Ureter (tissue), 1 donor: Measurements from ENCODE around the gene NCAM1. TPM values are rescaled to one million over a fixed set of nuclear protein-coding genes. Genes with fewer than 3 reads are reported as not detected.
A peak's percentile ranks its signal among the peaks of the same experiment; 100 is the strongest.

ENCODE experiments used
- DNase-seq: peaks from one replicate; pipeline ENCODE4 v3.0.0-alpha.2; 2020; ENCODE audit warnings: low spot score
- total RNA-seq: library from RNA; stranded (reverse); gene quantifications from one replicate; pipeline ENCODE4 v1.2.4, GENCODE V29; 2023
- donor health status: DM: yes; HTN: yes; CAD: no.

Gene NCAM1
- total RNA-seq, 1 donor from 2014 or later, result 26.7 TPM

DNA sequence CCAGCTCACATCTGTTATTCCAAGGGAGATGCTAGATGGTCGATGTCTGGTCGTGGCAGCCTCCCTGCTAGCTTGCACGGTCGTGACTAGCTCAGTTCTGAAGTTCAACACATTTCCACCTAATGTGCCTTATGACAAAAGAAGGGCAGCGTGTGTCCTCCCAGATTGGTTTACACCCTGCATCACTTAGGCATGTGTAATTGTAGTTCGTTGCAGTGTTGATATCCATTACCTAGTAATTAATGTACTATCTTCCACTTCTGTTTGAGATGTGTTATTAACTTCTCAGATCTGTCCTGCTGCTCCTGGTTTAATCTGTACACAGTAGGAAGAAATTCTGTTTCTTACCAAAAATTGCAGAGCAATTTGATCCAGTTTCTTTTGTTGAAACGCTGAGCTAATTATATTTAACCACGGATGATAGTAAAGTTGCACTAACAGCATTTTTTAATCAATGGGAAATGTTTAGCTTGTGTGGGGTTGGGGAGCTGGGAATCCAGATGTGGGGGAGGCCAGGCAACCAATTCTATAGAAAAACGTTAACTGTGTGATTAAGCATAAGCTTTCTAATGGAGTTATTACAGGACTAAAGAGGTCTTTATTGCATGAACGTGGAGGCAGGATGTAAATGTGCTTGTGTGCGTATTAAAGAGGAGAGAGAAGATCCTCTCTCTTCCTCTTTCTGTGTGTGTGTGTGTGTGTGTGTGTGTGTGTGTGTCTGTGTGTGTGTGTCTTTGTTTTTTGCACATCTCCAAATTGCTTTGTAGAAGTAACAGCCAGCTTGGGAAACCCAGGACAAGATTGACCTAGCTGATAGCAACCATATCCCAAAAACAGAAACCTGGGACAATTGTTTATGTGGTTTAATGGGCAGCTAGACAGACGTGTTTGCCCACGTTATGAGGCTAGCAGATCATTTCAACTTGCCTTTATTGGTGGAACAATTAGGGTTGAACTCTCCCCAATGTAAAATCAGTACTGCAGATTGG, 207.4 kb downstream of the NCAM1 start:
- no peak for DNase-seq

DNA sequence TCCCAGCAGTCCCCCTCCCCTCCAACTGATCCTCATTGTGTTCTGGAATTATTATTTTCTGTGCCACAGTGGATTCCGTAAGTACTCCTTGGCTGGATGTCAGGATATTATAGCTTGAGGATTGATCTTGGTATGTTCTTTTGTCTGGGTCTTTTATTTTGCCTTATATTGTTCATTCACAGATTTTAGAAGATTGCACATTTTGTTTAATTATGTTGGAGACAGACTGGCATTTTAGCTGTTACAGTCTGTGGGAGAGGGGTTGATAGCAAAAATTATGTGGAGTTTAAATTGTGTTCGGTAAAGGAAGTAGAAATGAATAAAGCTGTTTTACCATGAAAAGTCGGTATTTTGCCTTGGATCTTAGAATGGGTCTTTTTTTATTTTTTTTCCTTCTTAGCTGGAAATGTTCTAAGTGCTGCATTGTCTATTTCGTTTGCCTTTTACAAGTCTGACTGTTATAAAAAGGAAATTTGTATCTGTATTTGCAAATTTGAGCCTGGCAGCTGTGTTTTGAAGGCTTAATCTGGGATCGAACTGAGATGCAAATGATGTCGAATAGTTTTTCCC, 211.2 kb downstream of the NCAM1 start:
- DNase-seq, result no peak

DNA sequence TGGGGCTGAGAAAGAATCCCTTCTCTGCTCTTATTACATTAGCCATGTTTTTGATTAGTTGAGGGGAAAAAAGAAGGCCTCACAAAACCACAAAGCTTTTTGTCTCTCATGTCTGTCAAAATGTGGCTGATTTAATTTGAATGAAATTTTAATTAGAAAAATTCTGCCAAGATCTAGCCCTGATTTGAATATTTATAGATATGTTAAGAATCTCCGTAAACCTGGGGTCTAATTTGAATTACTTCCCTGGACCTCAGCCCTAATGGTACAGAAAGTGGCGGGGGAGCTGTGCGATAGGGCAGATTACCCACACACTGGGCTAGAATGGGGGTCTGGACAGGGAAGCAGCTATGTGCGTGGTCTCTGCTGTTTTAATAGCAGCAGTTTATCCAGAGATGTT, 211.9 kb downstream of the NCAM1 start:
- DNase-seq, result no peak

DNA sequence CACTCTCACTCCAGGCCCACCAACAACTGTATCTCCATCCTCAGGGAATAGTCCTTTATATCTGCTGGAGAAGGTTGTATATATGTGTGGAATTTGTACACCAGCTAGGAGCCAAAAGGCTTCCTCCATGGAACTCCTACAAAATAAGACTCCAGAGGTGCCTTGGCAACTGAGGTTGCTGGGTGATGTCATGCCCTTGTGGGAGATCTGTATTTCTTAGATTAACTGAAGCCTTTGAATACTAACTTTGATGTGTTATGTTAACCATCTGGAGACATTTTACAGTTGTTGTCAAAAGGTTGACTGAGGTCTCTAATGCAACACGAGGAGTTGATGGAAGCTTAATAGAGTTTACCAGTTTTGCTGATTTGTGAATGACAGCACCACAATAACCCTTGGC, 213.7 kb downstream of the NCAM1 start:
- no peak for DNase-seq

DNA sequence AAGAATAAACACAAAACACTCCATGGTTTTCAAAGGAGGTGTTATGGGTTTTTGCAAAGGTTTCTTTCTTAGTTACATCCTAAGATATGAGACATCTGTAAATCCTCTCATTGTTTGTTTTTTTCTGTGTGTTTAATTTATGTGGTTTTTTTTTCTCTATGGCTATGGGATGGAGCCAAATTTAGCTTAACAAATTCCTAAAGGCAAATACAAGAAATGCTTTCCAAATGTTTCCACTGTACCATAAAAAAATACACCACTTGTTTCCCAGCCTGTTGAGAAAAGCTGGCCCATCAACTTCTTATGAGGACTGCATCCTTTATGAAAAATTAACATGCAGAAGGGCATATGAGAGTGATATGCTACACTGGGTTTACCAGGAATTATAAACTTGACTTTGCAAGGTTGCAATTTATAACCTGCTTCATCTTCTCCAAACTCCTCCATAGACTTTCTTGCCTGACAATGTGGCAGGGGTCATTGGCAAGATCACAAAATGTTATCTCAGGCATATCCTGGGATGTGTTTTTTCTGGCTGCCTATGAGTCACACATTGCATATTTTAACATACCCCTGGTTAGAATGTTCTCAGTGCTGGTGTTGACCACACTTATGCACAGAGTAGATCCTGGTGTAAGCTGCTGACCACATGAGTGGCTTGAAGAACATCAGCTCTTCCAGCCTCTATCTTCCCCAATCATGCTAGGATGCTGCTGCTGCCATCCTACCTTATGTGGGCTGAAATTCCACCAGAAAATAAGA, 215.6 kb downstream of the NCAM1 start:
- DNase-seq, result no peak

DNA sequence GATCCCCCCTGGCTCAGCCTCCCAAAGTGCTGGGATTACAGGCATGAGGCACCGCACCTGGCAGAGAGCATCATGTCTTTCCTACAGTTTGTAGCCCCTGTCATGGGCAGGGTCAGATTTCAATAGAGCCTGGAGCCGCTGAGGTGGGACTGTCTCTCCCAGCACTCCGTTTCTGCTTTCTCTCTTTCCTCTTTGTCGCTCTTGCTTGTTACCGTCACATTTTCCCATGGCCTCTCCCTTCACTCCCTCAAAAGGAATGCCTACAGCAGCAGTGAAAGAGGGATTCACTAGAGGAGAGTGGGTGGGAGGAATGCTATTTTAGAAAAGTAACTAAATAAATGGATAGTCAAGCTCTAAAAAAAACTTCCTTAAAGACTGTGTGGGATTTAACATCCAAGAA, 216.5 kb downstream of the NCAM1 start:
- no peak for DNase-seq

DNA sequence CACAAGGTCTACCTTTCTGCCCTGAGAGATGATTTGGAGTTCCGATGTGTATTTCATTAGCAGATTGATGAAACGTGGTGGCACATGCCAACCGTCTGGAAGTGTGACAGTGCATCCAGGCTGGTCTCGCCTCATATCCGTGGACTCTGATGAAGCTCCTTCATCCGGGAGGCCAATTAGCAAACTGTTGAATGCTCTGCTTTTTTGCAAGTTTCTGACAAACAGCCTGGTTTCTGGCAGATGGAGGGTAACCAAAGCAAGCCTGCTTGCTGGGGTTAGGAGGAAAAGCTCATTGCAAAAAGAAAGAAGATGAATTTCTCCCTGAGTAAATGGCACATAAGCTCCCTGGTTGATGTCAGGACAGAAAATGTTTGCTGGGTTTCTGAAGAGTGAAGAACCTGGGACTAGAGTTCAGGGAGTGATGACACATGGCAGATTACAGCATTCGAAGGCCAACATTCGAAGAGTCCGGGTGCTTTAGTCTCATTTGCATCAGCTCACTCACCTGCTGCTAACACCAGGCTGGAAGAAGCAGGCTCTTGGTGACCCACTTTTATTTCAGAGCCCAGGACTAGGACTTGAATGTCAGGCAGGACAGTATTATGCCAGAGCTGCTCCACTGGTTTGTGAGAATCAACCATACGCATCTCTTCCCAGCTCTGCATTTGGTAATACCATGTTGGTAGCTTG, 217.3 kb downstream of the NCAM1 start:
- DNase-seq, result no peak

DNA sequence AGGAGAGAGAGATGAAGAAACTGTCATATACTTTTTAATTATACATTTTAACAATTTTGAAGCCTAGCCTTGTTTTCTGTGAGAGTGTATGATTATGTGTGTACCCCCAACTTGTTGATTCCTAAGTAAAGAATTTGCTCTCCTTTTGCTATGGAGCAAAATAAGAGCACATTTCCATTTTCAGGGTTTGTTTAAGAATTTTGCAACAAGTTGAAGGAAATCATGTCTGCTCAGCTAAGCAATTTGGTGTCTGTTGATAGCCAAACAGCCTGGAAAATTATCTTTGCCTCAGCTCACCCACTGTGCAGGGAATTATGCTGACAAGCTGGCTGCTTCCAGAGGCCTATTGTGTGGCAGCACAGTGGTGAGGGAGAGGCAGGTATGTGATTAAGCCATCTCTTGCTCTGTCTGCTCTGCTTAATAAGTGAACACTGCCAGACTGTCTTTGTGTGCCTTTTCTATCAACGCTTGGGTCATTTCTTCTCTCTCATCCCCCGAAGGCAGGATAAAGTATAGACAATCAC, 218.0 kb downstream of the NCAM1 start:
- DNase-seq, result no peak

DNA sequence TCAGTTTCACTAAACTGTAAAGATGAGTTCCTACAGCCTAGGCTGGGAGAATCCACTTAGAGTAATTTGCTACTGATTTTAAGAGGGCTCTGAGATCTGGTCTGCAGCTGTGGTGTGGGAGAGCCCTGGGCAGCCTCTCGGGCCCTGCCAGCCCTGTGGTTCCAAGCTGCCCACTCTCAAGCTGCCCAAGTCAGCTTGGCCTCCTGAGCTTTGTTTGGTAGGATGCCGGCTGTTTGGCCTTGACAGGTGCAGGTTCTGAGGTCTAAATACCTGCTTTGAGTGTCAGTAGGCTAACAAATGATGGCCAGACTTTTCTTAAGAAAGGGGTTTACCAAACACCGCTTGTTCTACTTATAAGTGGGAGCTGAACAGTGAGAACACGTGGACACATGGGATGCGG, 219.9 kb downstream of the NCAM1 start:
- DNase-seq, result no peak

DNA sequence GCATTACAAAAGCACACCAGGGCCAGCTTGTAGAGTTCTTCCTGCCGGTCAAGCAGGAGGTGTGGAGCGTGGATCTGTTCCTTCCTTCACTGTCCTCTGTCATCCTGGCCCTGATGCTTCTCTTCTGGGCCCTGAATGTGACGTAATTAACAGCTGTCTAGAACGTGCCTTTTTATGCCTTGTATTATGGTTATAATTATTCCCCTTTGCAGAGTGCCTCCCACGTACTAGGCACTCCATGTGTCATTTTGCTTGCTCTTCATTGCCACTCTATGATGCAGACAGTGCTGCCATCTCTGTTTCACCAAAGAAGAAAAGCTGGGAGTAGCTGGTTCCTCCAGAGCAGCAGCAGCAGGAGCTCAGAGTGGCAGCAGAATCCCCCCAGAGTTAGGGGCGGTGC, 221.1 kb downstream of the NCAM1 start:
- no peak for DNase-seq

DNA sequence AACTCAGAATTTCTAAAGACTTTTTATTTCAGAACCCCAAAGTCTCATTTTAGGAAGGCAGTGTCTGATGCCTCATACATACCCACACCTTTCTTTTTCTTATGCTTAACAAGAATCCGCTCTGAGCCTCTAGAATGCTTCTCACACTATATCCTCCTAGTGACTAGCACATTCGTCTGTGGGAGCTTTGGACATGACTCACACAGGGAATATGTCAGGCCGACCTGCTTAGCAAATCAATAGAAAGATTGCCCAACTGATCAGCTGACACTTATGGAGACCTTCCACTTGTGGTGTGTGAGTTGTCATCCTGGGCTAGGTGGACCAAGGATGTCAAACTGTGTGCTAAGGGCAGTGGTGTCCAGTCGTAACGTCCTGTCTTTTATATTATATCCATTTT, 223.3 kb downstream of the NCAM1 start:
- no peak for DNase-seq

DNA sequence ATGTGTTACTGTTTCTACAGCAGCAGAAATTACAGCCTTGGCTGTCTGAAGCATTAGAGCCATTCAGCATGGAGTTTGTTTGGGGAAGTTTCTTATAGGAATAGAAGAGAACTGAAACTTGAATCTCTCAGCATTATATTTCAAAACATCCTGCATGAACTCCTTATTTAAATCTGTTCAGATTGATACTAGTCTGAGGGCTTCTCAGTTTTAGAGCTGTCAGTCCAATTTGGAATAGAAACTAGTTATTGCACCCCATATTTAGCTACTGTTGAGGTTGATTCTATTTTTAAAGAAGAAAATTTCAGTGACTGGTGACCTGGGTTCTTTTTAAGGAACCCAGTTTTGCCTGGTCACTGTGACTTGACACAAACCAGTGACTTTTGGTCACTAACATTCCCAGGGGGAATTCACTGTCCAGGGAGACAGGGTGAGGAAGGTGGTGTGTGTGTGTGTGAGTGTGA, 227.2 kb downstream of the NCAM1 start:
- DNase-seq, result no peak

DNA sequence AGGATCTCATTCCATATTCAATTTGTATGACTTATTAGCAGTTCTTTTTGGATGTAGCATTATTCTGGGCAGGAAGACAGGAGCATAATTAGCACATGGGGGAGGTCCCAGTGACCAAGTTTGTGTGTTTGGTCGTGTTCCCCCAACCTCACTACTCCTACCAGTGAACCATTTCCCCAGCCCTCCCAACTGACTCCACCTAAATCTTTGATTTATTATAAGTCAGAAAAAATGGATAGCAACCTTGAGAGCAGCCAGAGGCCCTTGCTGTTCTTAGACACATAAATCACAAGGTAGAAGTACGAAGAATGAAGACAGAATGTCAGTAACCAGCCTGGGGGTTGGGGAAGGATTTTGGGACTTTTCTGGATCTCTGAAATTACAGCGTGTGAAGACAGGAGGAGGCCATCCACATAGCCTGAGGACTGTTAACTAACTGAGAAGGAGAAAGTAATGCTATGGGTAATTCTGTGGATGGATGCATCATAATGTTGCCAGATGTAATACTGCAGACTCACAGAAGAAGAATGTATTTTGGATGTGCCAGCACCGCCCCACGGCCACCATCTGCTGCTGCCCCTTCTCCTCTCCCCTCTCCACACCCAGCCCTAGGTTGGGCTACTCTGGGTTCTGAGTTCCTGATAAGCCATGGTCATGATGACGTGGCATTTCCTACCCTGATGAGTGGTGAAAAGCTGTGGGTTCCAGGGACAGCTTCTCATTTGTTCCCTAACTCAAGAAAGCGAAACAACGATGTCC, 228.9 kb downstream of the NCAM1 start:
- DNase-seq, result no peak

DNA sequence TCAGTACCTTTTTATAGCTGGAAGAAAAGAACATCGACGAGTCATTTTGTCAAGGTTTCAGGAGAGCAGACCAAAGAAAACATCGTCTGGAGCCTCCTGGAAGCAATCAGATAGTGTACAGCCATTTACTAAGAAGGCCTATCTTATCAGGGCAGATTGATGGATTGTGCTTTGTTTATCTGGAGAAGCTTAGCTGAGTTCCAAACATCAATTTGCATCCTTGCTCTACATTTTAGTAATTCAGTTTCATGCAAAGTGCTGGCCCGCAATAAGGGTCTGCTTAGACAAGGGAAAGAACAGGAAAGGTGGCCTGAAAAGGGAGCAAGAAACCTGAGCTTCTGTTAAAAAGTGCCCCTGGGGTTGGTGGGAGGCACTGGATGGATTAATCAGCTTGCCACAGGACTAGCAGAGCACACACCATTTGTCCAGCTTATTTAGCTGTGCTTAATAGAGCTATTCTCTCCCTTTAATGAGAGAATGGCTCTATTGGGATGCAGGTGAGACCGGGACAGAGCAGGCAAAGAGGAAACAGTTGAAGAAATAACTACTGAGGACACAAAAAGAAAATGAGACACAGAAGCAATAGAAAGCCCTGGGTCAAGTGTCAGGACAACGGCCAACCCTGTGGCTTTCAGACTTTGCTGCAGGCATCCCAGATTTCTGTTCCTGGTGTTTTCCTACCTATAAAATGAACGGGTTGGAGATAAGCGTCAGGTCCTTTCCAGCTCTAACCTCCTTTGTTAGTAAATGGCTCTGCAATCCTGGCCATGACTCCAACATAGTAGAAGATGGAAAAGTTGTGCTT, 231.1 kb downstream of the NCAM1 start:
- DNase-seq, result no peak

DNA sequence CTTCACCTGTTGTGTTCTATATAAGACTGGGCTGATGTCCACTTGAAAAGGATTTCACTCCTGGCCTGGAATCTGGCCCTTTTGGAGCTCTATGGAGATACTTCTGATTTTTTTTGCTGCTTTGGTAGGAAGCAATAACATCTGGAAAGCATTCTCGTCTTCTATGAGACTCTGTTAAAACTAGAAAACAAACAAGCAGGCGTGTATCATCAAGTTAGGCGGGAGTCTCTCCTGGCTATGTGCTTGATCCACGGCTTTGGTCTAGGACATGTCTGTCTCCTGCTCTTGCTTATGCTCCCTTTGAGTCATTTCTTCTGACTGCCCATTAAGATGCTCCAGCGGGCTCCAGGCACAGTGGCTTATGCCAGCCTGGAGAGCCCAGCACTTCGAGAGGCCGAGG, 231.8 kb downstream of the NCAM1 start:
- DNase-seq, result no peak

DNA sequence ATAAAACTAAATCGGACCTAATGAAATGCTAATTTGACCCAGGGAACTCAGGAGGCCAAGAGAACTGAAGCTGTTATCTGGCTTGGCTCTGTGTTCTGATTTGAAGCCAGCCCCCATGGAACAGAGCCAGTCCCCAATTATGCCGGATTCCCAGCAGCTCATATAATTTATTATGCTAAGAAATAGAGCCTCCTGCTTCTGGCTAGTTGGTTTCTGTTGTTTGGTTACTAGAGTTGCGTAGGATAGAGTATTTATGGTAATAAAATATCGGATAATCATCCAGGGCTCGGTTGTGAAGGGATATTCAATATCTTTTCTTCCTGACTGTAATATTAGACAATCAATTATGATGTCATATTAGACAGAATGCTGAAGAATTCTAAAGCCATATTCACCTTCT, 232.7 kb downstream of the NCAM1 start:
- DNase-seq, result peak; percentile 69

DNA sequence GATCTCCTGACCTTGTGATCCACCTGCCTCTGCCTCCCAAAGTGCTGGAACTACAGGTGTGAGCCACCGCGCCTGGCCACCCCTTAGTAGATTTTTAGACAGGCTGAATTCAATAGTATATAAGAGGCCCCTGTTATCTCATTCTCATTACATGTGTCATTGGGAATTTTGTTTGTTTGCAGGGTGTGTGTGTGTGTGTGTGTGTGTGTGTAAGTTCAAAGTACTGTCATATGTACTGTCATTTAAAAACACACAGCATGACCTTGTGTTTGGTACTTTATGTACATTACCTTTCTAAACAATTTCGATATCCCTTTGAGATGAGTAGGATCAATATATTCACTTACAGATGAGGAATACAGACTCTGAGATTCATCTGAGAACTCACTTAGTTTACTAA, 234.5 kb downstream of the NCAM1 start:
- no peak for DNase-seq

DNA sequence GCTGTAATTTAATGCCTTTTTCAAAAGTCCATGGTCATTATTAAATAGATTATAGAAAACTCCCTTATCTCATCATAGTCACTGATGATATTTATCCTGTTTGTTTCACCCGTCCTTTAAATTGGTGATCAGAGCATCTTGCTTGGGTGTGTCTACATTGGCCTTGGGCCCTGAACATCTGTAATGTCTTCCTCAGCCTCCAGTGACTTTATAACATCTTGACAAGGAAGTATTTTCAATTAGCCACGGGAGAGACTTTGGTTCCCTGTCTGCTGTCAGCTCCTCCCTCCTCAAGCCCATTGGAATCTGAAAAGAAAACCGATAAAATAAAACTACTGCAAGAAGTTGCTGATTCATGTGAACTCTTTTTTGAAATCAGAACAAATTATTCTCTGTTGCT, 236.2 kb downstream of the NCAM1 start:
- DNase-seq, result no peak

DNA sequence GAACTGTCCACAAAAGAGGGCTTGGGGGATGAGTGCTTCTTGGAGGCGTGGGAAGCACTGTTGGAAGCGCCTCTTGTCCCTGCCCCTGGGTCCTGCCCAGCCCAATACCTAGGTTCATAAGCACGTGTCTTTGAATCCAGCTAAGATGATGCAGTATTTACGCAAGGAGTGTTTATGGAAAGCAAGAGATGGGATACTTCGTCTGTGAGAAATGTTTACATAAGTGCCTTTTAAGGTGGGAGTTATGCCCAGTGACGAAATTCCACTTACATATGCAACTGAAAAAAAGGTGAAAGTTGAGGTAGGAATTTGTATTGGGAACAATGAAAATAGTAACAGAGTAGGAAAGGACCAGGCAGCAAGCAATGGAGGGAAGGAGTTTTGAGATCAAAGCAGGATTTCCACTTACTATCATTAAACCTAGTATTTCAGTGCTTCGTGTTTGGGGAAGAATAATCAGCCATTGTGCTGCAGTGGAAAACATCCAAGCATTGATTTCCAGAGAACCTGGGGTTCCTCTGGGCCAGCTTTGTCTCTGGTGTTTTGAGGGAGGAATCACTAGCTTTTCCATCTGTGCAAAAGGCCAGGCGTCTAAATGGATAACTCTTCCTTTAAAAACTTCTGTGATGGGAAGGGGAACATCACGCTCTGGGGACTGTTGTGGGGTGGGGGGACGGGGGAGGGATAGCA, 237.9 kb downstream of the NCAM1 start:
- no peak for DNase-seq
